SK-N-SH (cell line): ENCODE measurements around the gene CRAT. TPM values are rescaled to one million over a fixed set of nuclear protein-coding genes. Genes with fewer than 3 reads are reported as not detected.

Source experiments
- CTCF ChIA-PET: fragments of 300-600, 350-600 bp; formaldehyde crosslinking; extraction: SDS; loops from one replicate; lab custom pipeline; 2021; lab: Yijun Ruan, JAX
- POLR2A ChIA-PET: fragments of 350-600 bp; sonication (Branson Sonifier 250); formaldehyde crosslinking; extraction: SDS; loops from one replicate; lab custom pipeline; 2020; ENCODE audit warnings: antibody characterized with exemption, inconsistent platforms; lab: Yijun Ruan, JAX
- DNase-seq: peaks from one replicate; pipeline ENCODE4 v3.0.0; 2012
- H2AFZ ChIP-seq: fragments of 200-600 bp; sonication (generic); 2 replicates; pipeline ENCODE4 v1.8.1; 2016; ENCODE audit warnings: antibody characterized with exemption, mild to moderate bottlenecking, low read depth
- H3F3A ChIP-seq: fragments of 200-600 bp; sonication (generic); replicated peaks from 2 replicates; pipeline ENCODE3; 2016; ENCODE audit warnings: antibody characterized with exemption, mild to moderate bottlenecking; ENCODE audit not compliant: insufficient read depth
- H3K27ac ChIP-seq, 2 experiments: fragments of 200-500 bp in 1 of 2; fragments of 200-600 bp in 1 of 2; sonication (Bioruptor generic) in 1 of 2; sonication (generic), shearing (Covaris generic) in 1 of 2; 2 replicates each; pipeline versions ENCODE4 v1.5.1 to v1.6.1; 2014 to 2016; ENCODE audit warnings: low read depth in 2 of 2, inconsistent platforms in 1 of 2, low read length in 1 of 2, mild to moderate bottlenecking in 1 of 2, mixed read lengths in 1 of 2
- H3K27me3 ChIP-seq: fragments of 200-600 bp; sonication (generic), shearing (Covaris generic); 2 replicates; pipeline ENCODE4 v1.6.1; 2016; ENCODE audit warnings: mixed run types; ENCODE audit not compliant: insufficient read depth
- H3K36me3 ChIP-seq, 2 experiments: fragments of 200-500 bp in 1 of 2; fragments of 200-600 bp in 1 of 2; sonication (Bioruptor generic) in 1 of 2; sonication (generic) in 1 of 2; replicated peaks in 1 of 2; 2 replicates each; pipeline versions ENCODE3 to v1.5.1; 2014 to 2016; ENCODE audit warnings: low read length in 1 of 2, mild to moderate bottlenecking in 1 of 2; ENCODE audit not compliant: insufficient read depth in 2 of 2, control insufficient read depth in 1 of 2
- H3K4me1 ChIP-seq, 2 experiments: fragments of 200-500 bp in 1 of 2; fragments of 200-600 bp in 1 of 2; sonication (Bioruptor generic) in 1 of 2; sonication (generic), shearing (Covaris generic) in 1 of 2; 2 replicates each; pipeline versions ENCODE4 v1.5.1 to v1.6.1; 2014 to 2016; ENCODE audit warnings: low read depth in 1 of 2, low read length in 1 of 2, mixed run types in 1 of 2; ENCODE audit not compliant: insufficient read depth in 2 of 2, control insufficient read depth in 1 of 2
- H3K4me2 ChIP-seq: fragments of 200-600 bp; sonication (generic), shearing (Covaris generic); 2 replicates; pipeline ENCODE4 v1.6.1; 2017; ENCODE audit warnings: mixed run types
- H3K4me3 ChIP-seq, 2 experiments: fragments of 200-500 bp in 1 of 2; fragments of 200-600 bp in 1 of 2; sonication (Bioruptor generic) in 1 of 2; sonication (generic), shearing (Covaris generic) in 1 of 2; 2 replicates each; pipeline versions ENCODE4 v1.5.1 to v1.8.1; 2014 to 2016; ENCODE audit warnings: low read depth in 2 of 2, inconsistent platforms in 1 of 2, low read length in 1 of 2, mild to moderate bottlenecking in 1 of 2, mixed read lengths in 1 of 2, moderate library complexity in 1 of 2
- H3K79me2 ChIP-seq: fragments of 200-600 bp; sonication (generic); 2 replicates; pipeline ENCODE4 v1.8.1; 2017; ENCODE audit warnings: mild to moderate bottlenecking; ENCODE audit not compliant: insufficient read depth
- H3K9ac ChIP-seq: fragments of 200-600 bp; sonication (generic); 2 replicates; pipeline ENCODE4 v1.6.1; 2017; ENCODE audit warnings: mixed run types
- H3K9me2 ChIP-seq: fragments of 200-600 bp; sonication (generic); 2 replicates; pipeline ENCODE4 v1.6.1; 2017; ENCODE audit warnings: mixed run types
- H3K9me3 ChIP-seq: fragments of 200-600 bp; sonication (generic); 2 replicates; pipeline ENCODE4 v1.6.1; 2017; ENCODE audit warnings: mixed run types, mild to moderate bottlenecking, moderate library complexity
- H4K20me1 ChIP-seq: fragments of 200-600 bp; sonication (generic); 2 replicates; pipeline ENCODE4 v1.6.1; 2017; ENCODE audit warnings: mild to moderate bottlenecking, mixed run types; ENCODE audit not compliant: insufficient read depth
- ELF1 ChIP-seq: IDR thresholded peaks from 2 replicates; pipeline ENCODE4 v1.4.0; 2012
- EP300 ChIP-seq, 2 experiments: IDR thresholded peaks; 2 replicates each; pipeline versions ENCODE4 v1.4.0 to v1.6.1; 2012; ENCODE audit warnings: borderline replicate concordance in 1 of 2, low read depth in 1 of 2, low read length in 1 of 2
- FOXJ3 ChIP-seq: sonication (generic); formaldehyde crosslinking; IDR thresholded peaks from 2 replicates; pipeline ENCODE4 v1.5.1; 2020; ENCODE audit warnings: mild to moderate bottlenecking, missing genetic modification reagents
- FOXM1 ChIP-seq: IDR thresholded peaks from 2 replicates; pipeline ENCODE4 v1.4.0; 2012; ENCODE audit warnings: low read depth, mild to moderate bottlenecking
- GABPA ChIP-seq: IDR thresholded peaks from 2 replicates; pipeline ENCODE4 v1.4.0; 2012; ENCODE audit warnings: low read depth, mild to moderate bottlenecking
- GATA2 ChIP-seq: sonication (generic); formaldehyde crosslinking; IDR thresholded peaks from 2 replicates; pipeline ENCODE4 v1.5.0; 2020; ENCODE audit warnings: mild to moderate bottlenecking, missing genetic modification reagents
- MEF2A ChIP-seq: IDR thresholded peaks from 2 replicates; pipeline ENCODE4 v1.4.0; 2012; ENCODE audit warnings: low read depth, borderline replicate concordance
- POLR2AphosphoS5 ChIP-seq: IDR thresholded peaks from 2 replicates; pipeline ENCODE4 v1.6.1; 2012; ENCODE audit warnings: low read depth, low read length
- RAD21 ChIP-seq: IDR thresholded peaks from 2 replicates; pipeline ENCODE4 v1.6.1; 2012; ENCODE audit warnings: mild to moderate bottlenecking, low read length
- RFX5 ChIP-seq: IDR thresholded peaks from 2 replicates; pipeline ENCODE4 v1.6.1; 2012; ENCODE audit warnings: mild to moderate bottlenecking, improper control_type of control experiment, low read length
- RXRA ChIP-seq: IDR thresholded peaks from 2 replicates; pipeline ENCODE4 v1.4.0; 2012; ENCODE audit warnings: low read depth, mild to moderate bottlenecking, borderline replicate concordance
- SIN3A ChIP-seq: IDR thresholded peaks from 2 replicates; pipeline ENCODE4 v1.6.1; 2012; ENCODE audit warnings: low read depth, mild to moderate bottlenecking, low read length, moderate library complexity, borderline replicate concordance
- TAF1 ChIP-seq: IDR thresholded peaks from 2 replicates; pipeline ENCODE4 v1.6.1; 2012; ENCODE audit warnings: low read depth, mild to moderate bottlenecking, low read length, moderate library complexity, borderline replicate concordance
- TEAD4 ChIP-seq: IDR thresholded peaks from 2 replicates; pipeline ENCODE4 v1.4.0; 2012; ENCODE audit warnings: mild to moderate bottlenecking, borderline replicate concordance; ENCODE audit not compliant: insufficient read depth
- USF2 ChIP-seq: fragments of 150-350 bp; IDR thresholded peaks from 2 replicates; pipeline ENCODE4 v1.6.1; 2017; ENCODE audit warnings: antibody characterized with exemption, low read length, low read depth, borderline replicate concordance
- YY1 ChIP-seq: IDR thresholded peaks from 2 replicates; pipeline ENCODE4 v1.4.0; 2012; ENCODE audit warnings: low read depth, mild to moderate bottlenecking
- WGBS: methylation state at CpG from one replicate; pipeline ENCODE4 v1.1.6; 2017; ENCODE audit warnings: low lambda C conversion rate; 5-methylcytosine and 5-hydroxymethylcytosine counted together
- polyA plus RNA-seq, 3 experiments: library from polyadenylated mRNA; depleted of rRNA; stranded (reverse); fragments of >200 nt; gene quantifications; 2 replicates each; pipeline ENCODE4 v1.2.3, GENCODE V29; 2012
- TF ChIP-seq, protein P1 (sequence below): fragments of 150-350 bp; IDR thresholded peaks from 2 replicates; pipeline ENCODE4 v1.6.1; 2016; ENCODE audit warnings: mild to moderate bottlenecking, low read depth, low read length

CRAT gene
- polyA plus RNA-seq, 1 of the 3 experiments (the other 2 are of a cell fraction): 44.5 TPM

GRCh38 chr9:129093602-129094386 lies 16.8 kb downstream of the CRAT start (continued):
- TF ChIP-seq ELF1 (no peak), FOXJ3 (CRISPR knock-in tag) (no peak), RFX5 (no peak), FOXM1 (no peak), GABPA (no peak), MEF2A (no peak), EP300 (IDR thresholded peaks at IDR 0.05; ENCODE audit: borderline replicate concordance in 1 of 2, low read depth in 1 of 2, low read length in 1 of 2) (no peak), TAF1 (no peak)
- TF ChIP-seq, all 33 proteins: peak for 0

DNA sequence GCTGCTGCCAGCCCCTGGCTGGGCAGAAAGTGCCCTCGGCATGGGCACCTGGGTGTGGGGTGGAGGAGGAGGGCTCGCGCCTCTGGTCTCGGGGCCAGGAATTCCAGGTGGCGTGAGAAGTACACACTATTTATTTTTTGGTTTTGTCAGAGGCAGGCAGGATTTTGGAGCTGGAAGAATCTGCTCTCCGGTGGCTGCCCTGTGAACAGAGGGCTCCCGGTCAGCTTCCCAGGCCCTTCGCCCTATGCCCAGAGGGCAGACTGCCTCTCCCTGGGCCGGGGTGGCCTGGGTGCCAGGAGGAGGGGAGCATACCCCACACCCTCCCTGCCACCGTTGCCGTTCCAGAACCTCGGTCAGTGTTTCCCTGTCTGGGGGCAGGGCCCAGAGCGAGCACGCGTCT lies 21.3 kb downstream of the CRAT start:
- Histone ChIP-seq H3F3A (no peaks in the 10 kb centered on the region), H3K4me3 (no peak overlapping the region), H3K9me3 (no peaks in the 10 kb centered on the region), H3K9me2 (no peaks in the 10 kb centered on the region), H3K27ac (no peak overlapping the region), H3K27me3 (no peaks in the 10 kb centered on the region), H3K4me2 (no peak overlapping the region), H3K36me3 (peaks cover 3 to 41% of the 10 kb centered on the region in 2 experiments), H3K4me1 (no peaks in the 10 kb centered on the region; a peak in 1 of 4 replicates), H3K9ac (no peak overlapping the region), H2AFZ (no peak overlapping the region), H3K79me2 (no peaks in the 10 kb centered on the region; the same call in 1 of the 2 replicates), H4K20me1 (no peaks in the 10 kb centered on the region)
- DNase-seq: no peak
- 88% methylated on average over 5 of the region's 15 CpGs for WGBS
- CTCF ChIA-PET: interaction anchor here (1.9 kb wide), 1 partner anchor 14 kb away, joined by 5 read pairs; no protein-coding TSS in a partner anchor
- no peak for TF ChIP-seq RAD21
- TF ChIP-seq GATA2: no peak
- TF ChIP-seq TEAD4: no peak
- no peak for TF ChIP-seq SIN3A
- no peak for TF ChIP-seq RXRA
- no peak for TF ChIP-seq MEF2A
- TF ChIP-seq POLR2AphosphoS5: no peak
- POLR2A ChIA-PET: no interaction called here

- DNase-seq: no peak
- WGBS: 79% methylated on average over 7 of the region's 7 CpGs
- H3F3A ChIP-seq: no peaks in the 10 kb centered on the region
- peaks cover 9 to 21% of the 10 kb centered on the region in 2 experiments; a peak in 2 of 4 replicates for H3K4me1 ChIP-seq
- POLR2A ChIA-PET: no interaction called here
- H3K9me3 ChIP-seq: no peaks in the 10 kb centered on the region
- H3K79me2 ChIP-seq: peaks cover 18% of the 10 kb centered on the region
- CTCF ChIA-PET: no interaction called here
- no peak overlapping the region for H3K4me3 ChIP-seq
- no peaks in the 10 kb centered on the region for H4K20me1 ChIP-seq
- TF ChIP-seq, protein P1, sequence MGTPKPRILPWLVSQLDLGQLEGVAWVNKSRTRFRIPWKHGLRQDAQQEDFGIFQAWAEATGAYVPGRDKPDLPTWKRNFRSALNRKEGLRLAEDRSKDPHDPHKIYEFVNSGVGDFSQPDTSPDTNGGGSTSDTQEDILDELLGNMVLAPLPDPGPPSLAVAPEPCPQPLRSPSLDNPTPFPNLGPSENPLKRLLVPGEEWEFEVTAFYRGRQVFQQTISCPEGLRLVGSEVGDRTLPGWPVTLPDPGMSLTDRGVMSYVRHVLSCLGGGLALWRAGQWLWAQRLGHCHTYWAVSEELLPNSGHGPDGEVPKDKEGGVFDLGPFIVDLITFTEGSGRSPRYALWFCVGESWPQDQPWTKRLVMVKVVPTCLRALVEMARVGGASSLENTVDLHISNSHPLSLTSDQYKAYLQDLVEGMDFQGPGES: no peak
- TF ChIP-seq YY1 (no peak), USF2 (no peak)
- H3K9me2 ChIP-seq: no peaks in the 10 kb centered on the region
- no peak overlapping the region for H3K27ac ChIP-seq
- H3K27me3 ChIP-seq: no peaks in the 10 kb centered on the region
- H3K4me2 ChIP-seq: no peak overlapping the region
- no peak overlapping the region for H2AFZ ChIP-seq
- H3K36me3 ChIP-seq: peaks cover 3 to 31% of the 10 kb centered on the region in 2 experiments
- H3K9ac ChIP-seq: no peak overlapping the region
Measured at GRCh38 chr9:129084087-129084486, 26.5 kb downstream of the CRAT start.
